ENCODE data around the gene ANKRD30BL.
A peak's percentile ranks its signal among the peaks of the same experiment; 100 is the strongest.
"Not testable (repeated sequence)": the region's sequence is repeated elsewhere in the genome, so short reads cannot be mapped to it uniquely, and the experiment has no call there.

ANKRD30BL gene, protein sequence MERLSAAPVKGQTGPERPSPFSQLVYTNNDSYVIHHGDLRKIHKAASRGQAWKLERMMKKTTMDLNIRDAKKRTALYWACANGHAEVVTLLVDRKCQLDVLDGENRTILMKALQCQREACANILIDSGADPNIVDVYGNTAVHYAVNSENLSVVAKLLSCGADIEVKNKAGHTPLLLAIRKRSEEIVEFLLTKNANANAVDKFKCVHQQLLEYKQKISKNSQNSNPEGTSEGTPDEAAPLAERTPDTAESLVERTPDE

DNA sequence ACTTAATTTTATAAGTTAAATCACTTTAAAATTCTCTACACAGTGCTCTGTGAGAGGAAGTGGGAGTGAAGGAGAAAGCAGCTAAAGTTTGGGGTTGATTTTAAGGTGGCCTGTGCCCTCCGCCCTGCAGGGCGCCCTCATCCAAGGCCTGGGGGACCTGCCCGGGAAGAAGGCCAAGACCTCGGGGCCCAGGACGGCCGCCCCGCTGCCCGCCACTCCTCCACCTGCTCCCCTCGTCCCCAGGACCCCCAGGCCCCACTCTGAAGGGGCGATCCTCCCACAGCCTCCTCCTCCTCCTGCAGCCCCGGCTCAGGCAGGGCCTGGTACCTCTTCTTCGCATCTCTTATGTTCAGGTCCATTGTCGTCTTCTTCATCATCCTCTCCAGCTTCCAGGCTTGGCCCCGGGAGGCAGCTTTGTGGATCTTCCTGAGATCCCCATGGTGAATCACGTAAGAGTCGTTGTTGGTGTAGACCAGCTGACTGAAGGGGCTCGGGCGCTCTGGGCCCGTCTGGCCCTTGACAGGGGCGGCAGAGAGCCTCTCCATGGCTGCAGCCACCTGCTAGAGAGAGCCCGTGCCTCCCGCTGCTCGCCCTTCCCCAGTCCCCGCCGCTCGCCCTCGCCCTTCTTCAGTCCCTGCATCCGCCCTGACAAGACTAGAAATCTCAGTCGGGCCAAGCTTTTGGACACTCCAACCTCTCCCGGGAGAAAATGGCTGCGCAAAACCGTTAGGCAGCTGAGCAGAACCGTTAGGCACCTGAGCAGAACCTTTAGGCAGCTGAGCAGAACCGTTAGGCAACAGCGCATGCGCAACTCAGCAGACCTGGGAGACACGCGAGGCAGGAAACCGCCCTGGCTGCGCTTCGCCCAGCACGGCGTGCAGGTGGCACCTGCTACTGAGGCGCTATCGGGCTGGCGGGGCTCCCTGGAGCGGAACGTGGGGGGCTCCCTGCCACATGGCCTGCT, at the start of gene ANKRD30BL:
Gene ANKRD30BL, minus strand, starts transcription at position 792 of the 964 bp plus-strand sequence. Its CDS starts 247 bp downstream, at position 545.
- not testable (repeated sequence) for DNase-seq (ENCODE audit: low read depth in 2 of 2)

DNA sequence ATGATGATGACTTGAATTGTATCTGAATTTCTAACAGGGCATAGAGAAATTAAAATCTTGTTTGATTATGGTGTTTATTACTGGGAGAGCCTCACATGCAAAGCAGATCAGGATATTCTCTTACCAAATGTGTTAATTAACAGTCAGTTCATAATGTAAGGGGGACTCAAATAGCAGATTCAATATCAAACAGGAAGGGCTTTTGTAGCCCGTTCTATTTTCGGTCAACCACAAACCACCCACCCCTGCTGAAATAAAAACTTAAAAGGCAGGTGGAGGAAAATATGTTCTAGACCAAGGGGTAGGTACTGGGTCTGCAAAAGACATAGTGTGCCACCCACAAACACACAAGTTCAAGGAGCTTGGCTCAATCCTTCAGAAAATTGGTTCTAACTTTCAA, 41.1 kb upstream of the ANKRD30BL start:
- not testable (repeated sequence) for DNase-seq (ENCODE audit: low read depth in 2 of 2)

DNA sequence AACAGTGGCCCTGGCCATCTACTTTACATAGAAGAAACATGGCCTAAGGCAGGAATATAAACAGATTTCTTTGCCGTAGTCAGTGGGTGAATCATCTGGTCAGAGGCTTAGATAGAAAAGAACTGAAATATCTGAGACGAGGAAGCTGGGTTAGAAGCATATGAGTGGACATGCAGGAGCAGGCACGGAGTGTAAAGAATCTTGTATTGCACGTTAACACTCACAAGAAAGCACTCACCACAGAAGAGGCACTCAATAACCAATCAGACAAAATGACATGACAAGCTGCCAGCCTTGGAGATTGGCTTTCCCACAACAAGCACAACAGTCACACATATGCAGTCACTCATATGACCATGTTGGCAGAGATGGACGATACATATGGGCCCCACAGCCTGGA, 31.1 kb upstream of the ANKRD30BL start:
- not testable (repeated sequence) for DNase-seq (ENCODE audit: low read depth in 2 of 2)

DNA sequence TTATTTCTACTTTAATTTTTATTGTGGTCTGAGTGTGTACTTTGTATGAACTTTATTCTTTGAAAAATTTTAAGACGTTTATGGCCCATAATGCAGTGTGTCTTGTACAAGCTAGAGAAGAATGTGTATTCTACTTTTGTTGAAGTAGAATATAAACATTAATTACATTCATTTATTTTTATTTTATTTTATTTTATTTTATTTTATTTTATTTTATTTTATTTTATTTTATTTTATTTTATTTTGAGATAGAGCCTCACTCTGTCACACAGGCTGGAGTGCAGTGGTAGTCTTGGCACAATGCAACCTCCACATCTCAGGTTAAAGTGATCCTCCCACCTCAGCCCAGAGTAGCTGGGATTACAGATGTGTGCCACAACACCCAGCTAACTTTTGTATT, 5.3 kb upstream of the ANKRD30BL start:
- DNase-seq (ENCODE audit: low read depth in 2 of 2), result not testable (repeated sequence)

DNA sequence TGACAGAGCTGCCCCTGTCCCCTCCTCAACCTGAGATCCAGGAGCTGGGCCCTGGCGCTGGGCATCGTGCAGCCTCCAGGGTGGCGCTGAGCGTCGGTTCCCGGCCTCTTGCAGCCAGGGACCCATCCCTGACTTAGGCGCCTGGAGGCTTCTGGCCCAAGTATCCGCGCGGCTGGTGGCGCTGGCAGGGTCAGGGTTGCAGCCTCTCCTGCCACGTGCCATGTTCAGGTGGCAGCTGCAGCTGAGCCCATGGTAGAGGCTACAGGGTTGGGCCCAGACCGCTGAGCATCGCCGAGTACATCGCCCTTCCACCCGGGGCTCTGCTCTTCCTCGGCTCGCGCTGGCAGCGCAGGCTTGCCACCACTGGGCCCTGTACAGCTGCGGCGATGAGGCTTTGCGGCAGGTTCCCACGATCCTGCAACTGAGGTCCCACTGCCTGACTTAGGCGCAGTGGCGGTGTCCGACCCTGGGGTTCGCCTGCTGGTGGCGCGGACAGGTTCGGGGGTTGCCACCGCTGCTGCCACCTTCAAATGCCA, 441 bp upstream of the ANKRD30BL start:
- not testable (repeated sequence) for DNase-seq (ENCODE audit: low read depth in 2 of 2)

DNA sequence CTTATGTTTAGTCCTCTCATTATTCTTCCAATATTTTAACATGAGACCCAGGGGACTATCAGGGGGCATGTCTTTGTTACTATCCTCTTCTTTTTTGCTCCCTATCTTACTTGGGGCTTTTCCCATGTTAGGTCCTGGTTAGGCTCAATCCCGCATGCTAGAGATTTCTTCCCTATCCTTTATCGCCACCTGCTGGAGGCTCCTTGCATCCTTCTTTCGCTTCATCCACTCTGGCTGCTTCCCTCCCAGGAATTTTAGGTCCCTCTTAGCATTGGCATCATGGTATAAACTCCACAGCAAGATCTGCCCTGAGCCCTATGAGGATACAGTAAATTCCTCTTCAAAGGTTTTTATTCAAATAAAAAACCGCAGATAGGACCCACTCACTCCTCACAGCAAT, 15.0 kb downstream of the ANKRD30BL start:
- DNase-seq (ENCODE audit: low read depth in 2 of 2), result peak; percentile 1 to 5
